HepG2 (cell line): ENCODE results near the gene AKT3. TPM values are rescaled to one million over a fixed set of nuclear protein-coding genes. Genes with fewer than 3 reads are reported as not detected.

Source experiments
- AGO2 ChIP-seq: fragments of 200-400 bp; formaldehyde crosslinking; optimal IDR thresholded peaks from 2 replicates; pipeline ENCODE3; 2017; ENCODE audit warnings: mild to moderate bottlenecking, low read depth, low read length, moderate library complexity
- BORCS8-MEF2B ChIP-seq: sonication (generic); formaldehyde crosslinking; IDR thresholded peaks from 2 replicates; pipeline ENCODE4 v1.8.0; 2022; ENCODE audit warnings: mild to moderate bottlenecking, missing genetic modification reagents
- GATAD2A ChIP-seq: IDR thresholded peaks from 2 replicates; pipeline ENCODE4 v1.6.1; 2016
- GLMP ChIP-seq: sonication (generic); formaldehyde crosslinking; IDR thresholded peaks from 2 replicates; pipeline ENCODE4 v1.9.0; 2021; ENCODE audit warnings: missing genetic modification reagents, mild to moderate bottlenecking, borderline replicate concordance
- HMG20A ChIP-seq: IDR thresholded peaks from 2 replicates; pipeline ENCODE4 v1.6.1; 2016; ENCODE audit warnings: borderline replicate concordance
- HMGXB4 ChIP-seq, 2 experiments: sonication (generic) in 1 of 2; formaldehyde crosslinking in 1 of 2; IDR thresholded peaks; 2 replicates each; pipeline versions ENCODE4 v1.4.0 to v1.6.1; 2018 to 2020; ENCODE audit warnings: missing genetic modification reagents in 2 of 2, borderline replicate concordance in 1 of 2, low read depth in 1 of 2, mild to moderate bottlenecking in 1 of 2, missing biosample characterization in 1 of 2
- KAT8 ChIP-seq: IDR thresholded peaks from 2 replicates; pipeline ENCODE4 v1.6.1; 2016; ENCODE audit warnings: missing genetic modification reagents, missing compliant biosample characterization
- KLF12 ChIP-seq: sonication (generic); formaldehyde crosslinking; IDR thresholded peaks from 2 replicates; pipeline ENCODE4 v1.4.0; 2020; ENCODE audit warnings: missing genetic modification reagents, borderline replicate concordance
- KLF6 ChIP-seq: IDR thresholded peaks from 2 replicates; pipeline ENCODE4 v1.8.0; 2016; ENCODE audit warnings: missing biosample characterization, missing genetic modification reagents
- POGZ ChIP-seq: sonication (generic); formaldehyde crosslinking; IDR thresholded peaks from 2 replicates; pipeline ENCODE4 v1.4.0; 2020; ENCODE audit warnings: mild to moderate bottlenecking, missing genetic modification reagents
- RNF219 ChIP-seq: sonication (generic); formaldehyde crosslinking; IDR thresholded peaks from 2 replicates; pipeline ENCODE4 v1.5.0; 2020; ENCODE audit warnings: mild to moderate bottlenecking, missing genetic modification reagents
- RXRA ChIP-seq: sonication (generic); formaldehyde crosslinking; IDR thresholded peaks from 2 replicates; pipeline ENCODE4 v1.5.1; 2020; ENCODE audit warnings: missing genetic modification reagents
- SIX4 ChIP-seq: sonication (generic); formaldehyde crosslinking; IDR thresholded peaks from 2 replicates; pipeline ENCODE4 v1.4.0; 2020; ENCODE audit warnings: missing genetic modification reagents
- ZFY ChIP-seq: sonication (generic); formaldehyde crosslinking; IDR thresholded peaks from 2 replicates; pipeline ENCODE4 v1.4.0; 2020; ENCODE audit warnings: missing genetic modification reagents
- ZNF24 ChIP-seq: fragments of 450-650 bp; IDR thresholded peaks from 2 replicates; pipeline ENCODE4 v1.6.1; 2017; ENCODE audit warnings: antibody characterized with exemption, mild to moderate bottlenecking
- ZNF503 ChIP-seq: sonication (generic); formaldehyde crosslinking; IDR thresholded peaks from 2 replicates; pipeline ENCODE4 v1.4.0; 2020; ENCODE audit warnings: missing genetic modification reagents
- ZNF574 ChIP-seq: sonication (generic); formaldehyde crosslinking; IDR thresholded peaks from 2 replicates; pipeline ENCODE4 v1.4.0; 2020; ENCODE audit warnings: missing genetic modification reagents
- ZNF605 ChIP-seq: sonication (generic); formaldehyde crosslinking; IDR thresholded peaks from 2 replicates; pipeline ENCODE4 v1.8.0; 2022; ENCODE audit warnings: mild to moderate bottlenecking, missing genetic modification reagents
- ZNF788 ChIP-seq: sonication (generic); formaldehyde crosslinking; IDR thresholded peaks from 2 replicates; pipeline ENCODE4 v1.5.0; 2020; ENCODE audit warnings: mild to moderate bottlenecking, missing genetic modification reagents, borderline replicate concordance
- polyA plus RNA-seq, 8 experiments: library from polyadenylated mRNA; depleted of rRNA in 3 of 8; stranded (reverse) in 7 of 8; unstranded in 1 of 8; fragments of >200 nt; fragmentation: Illumina TruSeq in 4 of 8; extraction: Trizol in 4 of 8; gene quantifications; 2 replicates each; pipeline versions ENCODE4 v1.2.1 to v1.2.3, GENCODE V29; 2011 to 2016; ENCODE audit warnings: low read depth in 4 of 8, missing spikeins in 1 of 8, mixed read lengths in 1 of 8; ENCODE audit not compliant: insufficient read depth in 1 of 8
- total RNA-seq, 5 experiments: library from RNA; depleted of rRNA; stranded (reverse); fragments of >200 nt; fragmentation: Illumina TruSeq; extraction: Trizol; gene quantifications; 2 replicates each; pipeline ENCODE4 v1.2.3, GENCODE V29; 2016; ENCODE audit warnings: low read depth in 1 of 5

The AKT3 gene
- total and polyA plus RNA-seq, 2 of the 13 experiments (the other 11 are each of a cell fraction or from before 2014, with no cell fraction given) = 0.07 TPM

GRCh38 chr1:243505986-243506689 is 343.9 kb downstream of the AKT3 start (continued):
- TF ChIP-seq RNF219 (CRISPR knock-in tag) (0 out of 2 replicates have a peak, but pooled peaks have one; percentile 67), AGO2 (no peak), ZNF574 (CRISPR knock-in tag) (peak; percentile 76), GATAD2A (CRISPR knock-in tag) (peak; percentile 94), HMGXB4 (CRISPR knock-in tag; IDR thresholded peaks at IDR 0.05; ENCODE audit: borderline replicate concordance in 1 of 2, low read depth in 1 of 2) (peak in 1 of 2 experiments; percentile 37; a peak in 1 of 4 replicates), KLF12 (CRISPR knock-in tag) (0 out of 2 replicates have a peak, but pooled peaks have one; percentile 50), BORCS8-MEF2B (CRISPR knock-in tag) (0 out of 2 replicates have a peak, but pooled peaks have one; percentile 34), ZNF605 (CRISPR knock-in tag) (peak; percentile 90), ZNF503 (CRISPR knock-in tag) (peak; percentile 43; the same call in 1 of the 2 replicates), ZNF24 (no peak), POGZ (CRISPR knock-in tag) (peak; percentile 96), GLMP (CRISPR knock-in tag) (no peak), ZNF788 (CRISPR knock-in tag) (peak; percentile 64; the same call in 1 of the 2 replicates), KLF6 (CRISPR knock-in tag) (peak; percentile 47; the same call in 1 of the 2 replicates), KAT8 (CRISPR knock-in tag) (peak; percentile 90), HMG20A (peak; percentile 91; the same call in 1 of the 2 replicates), ZFY (CRISPR knock-in tag) (peak; percentile 63; the same call in 1 of the 2 replicates), RXRA (CRISPR knock-in tag) (peak; percentile 55; the same call in 1 of the 2 replicates), SIX4 (CRISPR knock-in tag) (0 out of 2 replicates have a peak, but pooled peaks have one; percentile 15)
